ENCODE measurements around the gene DNAJC5G. TPM values are rescaled to one million over a fixed set of nuclear protein-coding genes. Genes with fewer than 3 reads are reported as not detected.

DNAJC5G gene
- polyA plus RNA-seq, 1 of the 3 experiments (the other 2 are of a cell fraction) = 0.18 TPM

DNA sequence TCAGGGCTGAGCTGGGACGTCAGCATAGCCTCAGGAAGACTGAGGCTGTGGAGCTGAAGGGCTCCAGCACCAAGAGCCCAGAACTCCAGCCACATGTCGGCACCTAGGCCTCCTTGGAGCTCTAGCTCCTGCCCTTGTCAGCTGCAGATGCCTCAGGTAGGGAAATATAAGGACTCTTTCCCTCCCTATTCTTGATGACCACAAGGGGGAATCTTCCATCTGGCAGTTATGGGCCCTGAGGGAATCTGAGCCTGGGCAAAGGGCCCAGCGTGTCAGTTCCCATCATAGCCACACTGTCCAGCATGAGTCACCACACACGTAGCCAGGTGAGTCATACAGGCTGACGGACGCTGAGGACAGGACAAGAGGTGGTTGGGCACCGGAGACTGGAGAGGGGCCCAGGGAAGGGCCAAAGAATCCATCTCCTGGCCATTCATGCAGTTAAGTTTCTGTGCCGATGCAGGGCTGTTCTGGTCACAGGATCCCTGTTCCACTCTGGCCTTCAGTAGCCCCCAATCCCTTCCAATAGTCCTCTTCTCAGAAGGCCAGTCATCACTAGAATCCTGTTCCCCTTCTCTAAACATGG lies 45.8 kb downstream of the DNAJC5G start (continued):
- TF ChIP-seq, protein P1, sequence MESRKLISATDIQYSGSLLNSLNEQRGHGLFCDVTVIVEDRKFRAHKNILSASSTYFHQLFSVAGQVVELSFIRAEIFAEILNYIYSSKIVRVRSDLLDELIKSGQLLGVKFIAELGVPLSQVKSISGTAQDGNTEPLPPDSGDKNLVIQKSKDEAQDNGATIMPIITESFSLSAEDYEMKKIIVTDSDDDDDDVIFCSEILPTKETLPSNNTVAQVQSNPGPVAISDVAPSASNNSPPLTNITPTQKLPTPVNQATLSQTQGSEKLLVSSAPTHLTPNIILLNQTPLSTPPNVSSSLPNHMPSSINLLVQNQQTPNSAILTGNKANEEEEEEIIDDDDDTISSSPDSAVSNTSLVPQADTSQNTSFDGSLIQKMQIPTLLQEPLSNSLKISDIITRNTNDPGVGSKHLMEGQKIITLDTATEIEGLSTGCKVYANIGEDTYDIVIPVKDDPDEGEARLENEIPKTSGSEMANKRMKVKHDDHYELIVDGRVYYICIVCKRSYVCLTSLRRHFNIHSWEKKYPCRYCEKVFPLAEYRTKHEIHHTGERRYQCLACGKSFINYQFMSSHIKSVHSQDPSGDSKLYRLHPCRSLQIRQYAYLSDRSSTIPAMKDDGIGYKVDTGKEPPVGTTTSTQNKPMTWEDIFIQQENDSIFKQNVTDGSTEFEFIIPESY (IDR thresholded peaks at IDR 0.05; ENCODE audit: borderline replicate concordance, low read depth) = no peak
- TF ChIP-seq EP300 (IDR thresholded peaks at IDR 0.05; ENCODE audit: borderline replicate concordance in 1 of 2, low read depth in 1 of 2, low read length in 1 of 2) (peak; percentile 19 to 80; a peak in 1 of 4 replicates), GATA2 (CRISPR knock-in tag; IDR thresholded peaks at IDR 0.05) (no peak), RXRA (IDR thresholded peaks at IDR 0.05; ENCODE audit: borderline replicate concordance, low read depth) (no peak), EZH2phosphoT487 (IDR thresholded peaks at IDR 0.05; ENCODE audit: borderline replicate concordance, low read depth) (no peak), ELF1 (IDR thresholded peaks at IDR 0.05) (no peak), YY1 (IDR thresholded peaks at IDR 0.05; ENCODE audit: low read depth) (no peak)
- TF ChIP-seq, protein P2, sequence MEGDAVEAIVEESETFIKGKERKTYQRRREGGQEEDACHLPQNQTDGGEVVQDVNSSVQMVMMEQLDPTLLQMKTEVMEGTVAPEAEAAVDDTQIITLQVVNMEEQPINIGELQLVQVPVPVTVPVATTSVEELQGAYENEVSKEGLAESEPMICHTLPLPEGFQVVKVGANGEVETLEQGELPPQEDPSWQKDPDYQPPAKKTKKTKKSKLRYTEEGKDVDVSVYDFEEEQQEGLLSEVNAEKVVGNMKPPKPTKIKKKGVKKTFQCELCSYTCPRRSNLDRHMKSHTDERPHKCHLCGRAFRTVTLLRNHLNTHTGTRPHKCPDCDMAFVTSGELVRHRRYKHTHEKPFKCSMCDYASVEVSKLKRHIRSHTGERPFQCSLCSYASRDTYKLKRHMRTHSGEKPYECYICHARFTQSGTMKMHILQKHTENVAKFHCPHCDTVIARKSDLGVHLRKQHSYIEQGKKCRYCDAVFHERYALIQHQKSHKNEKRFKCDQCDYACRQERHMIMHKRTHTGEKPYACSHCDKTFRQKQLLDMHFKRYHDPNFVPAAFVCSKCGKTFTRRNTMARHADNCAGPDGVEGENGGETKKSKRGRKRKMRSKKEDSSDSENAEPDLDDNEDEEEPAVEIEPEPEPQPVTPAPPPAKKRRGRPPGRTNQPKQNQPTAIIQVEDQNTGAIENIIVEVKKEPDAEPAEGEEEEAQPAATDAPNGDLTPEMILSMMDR (IDR thresholded peaks at IDR 0.05) = peak; percentile 70

DNA sequence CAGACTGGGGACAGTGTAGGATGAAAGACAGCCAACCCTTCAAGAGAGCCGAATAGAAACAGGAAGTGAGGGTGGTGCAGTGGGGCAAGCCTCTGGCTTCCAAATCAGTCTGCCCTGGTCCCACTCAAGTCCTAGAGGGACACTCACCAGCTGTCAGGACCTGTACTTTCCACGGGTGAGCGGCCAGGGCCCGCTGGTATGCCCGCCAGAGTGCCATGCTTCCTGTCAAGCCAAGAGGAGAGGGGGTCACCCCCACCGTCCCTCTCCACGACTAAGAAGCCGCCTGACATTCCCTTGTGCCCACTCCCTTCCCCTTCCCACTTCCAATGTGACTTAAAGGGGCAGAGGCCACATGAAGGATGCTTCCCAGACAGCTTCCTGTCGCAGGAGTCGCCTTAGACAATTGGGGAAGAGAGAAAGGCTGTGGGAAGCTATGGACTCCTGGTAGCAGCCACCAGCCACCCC lies 47.1 kb downstream of the DNAJC5G start:
- ChIA-PET CTCF (interaction anchor here (0.8 to 2.8 kb wide), 6 partner anchors 9 to 93 kb away, joined by 3 to 27 read pairs (median 10); partner anchors contain the start of gene EIF2B4), POLR2A (interaction anchor here (0.6 to 2.8 kb wide), 14 partner anchors 8 to 251 kb away, joined by 3 to 16 read pairs (median 5); partner anchors contain the start of genes EIF2B4, GTF3C2, NRBP1 and OST4)
- H2AFZ ChIP-seq (ENCODE audit: low read depth) = peak overlapping the region; percentile 68
- TF ChIP-seq TEAD4 (IDR thresholded peaks at IDR 0.05; ENCODE audit: borderline replicate concordance, insufficient read depth) = no peak
- no peak for TF ChIP-seq MEF2A (IDR thresholded peaks at IDR 0.05; ENCODE audit: borderline replicate concordance, low read depth)
- no peak for TF ChIP-seq GATA2 (CRISPR knock-in tag; IDR thresholded peaks at IDR 0.05)
- no peak for TF ChIP-seq RAD21 (IDR thresholded peaks at IDR 0.05; ENCODE audit: low read length)
- no peak for TF ChIP-seq EZH2phosphoT487 (IDR thresholded peaks at IDR 0.05; ENCODE audit: borderline replicate concordance, low read depth)
- TF ChIP-seq CHD2 (IDR thresholded peaks at IDR 0.05; ENCODE audit: low read length, partially characterized antibody) = no peak
- TF ChIP-seq RXRA (IDR thresholded peaks at IDR 0.05; ENCODE audit: borderline replicate concordance, low read depth) = no peak
- TF ChIP-seq, protein P3, sequence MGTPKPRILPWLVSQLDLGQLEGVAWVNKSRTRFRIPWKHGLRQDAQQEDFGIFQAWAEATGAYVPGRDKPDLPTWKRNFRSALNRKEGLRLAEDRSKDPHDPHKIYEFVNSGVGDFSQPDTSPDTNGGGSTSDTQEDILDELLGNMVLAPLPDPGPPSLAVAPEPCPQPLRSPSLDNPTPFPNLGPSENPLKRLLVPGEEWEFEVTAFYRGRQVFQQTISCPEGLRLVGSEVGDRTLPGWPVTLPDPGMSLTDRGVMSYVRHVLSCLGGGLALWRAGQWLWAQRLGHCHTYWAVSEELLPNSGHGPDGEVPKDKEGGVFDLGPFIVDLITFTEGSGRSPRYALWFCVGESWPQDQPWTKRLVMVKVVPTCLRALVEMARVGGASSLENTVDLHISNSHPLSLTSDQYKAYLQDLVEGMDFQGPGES (IDR thresholded peaks at IDR 0.05; ENCODE audit: low read depth, low read length) = no peak
- peak; percentile 6; the same call in 1 of the 2 replicates for TF ChIP-seq ELF1 (IDR thresholded peaks at IDR 0.05)
- no peak for TF ChIP-seq NRF1 (IDR thresholded peaks at IDR 0.05; ENCODE audit: low read depth, low read length)
- no peak for TF ChIP-seq TAF1 (IDR thresholded peaks at IDR 0.05; ENCODE audit: borderline replicate concordance, low read depth, low read length)
- TF ChIP-seq, protein P4, sequence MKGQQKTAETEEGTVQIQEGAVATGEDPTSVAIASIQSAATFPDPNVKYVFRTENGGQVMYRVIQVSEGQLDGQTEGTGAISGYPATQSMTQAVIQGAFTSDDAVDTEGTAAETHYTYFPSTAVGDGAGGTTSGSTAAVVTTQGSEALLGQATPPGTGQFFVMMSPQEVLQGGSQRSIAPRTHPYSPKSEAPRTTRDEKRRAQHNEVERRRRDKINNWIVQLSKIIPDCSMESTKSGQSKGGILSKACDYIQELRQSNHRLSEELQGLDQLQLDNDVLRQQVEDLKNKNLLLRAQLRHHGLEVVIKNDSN (IDR thresholded peaks at IDR 0.05; ENCODE audit: borderline replicate concordance, low read depth) = no peak
- TF ChIP-seq SIN3A (IDR thresholded peaks at IDR 0.05; ENCODE audit: borderline replicate concordance, low read depth, low read length) = 0 out of 2 replicates have a peak, but pooled peaks have one; percentile 42
- no peak for TF ChIP-seq MXI1 (IDR thresholded peaks at IDR 0.05; ENCODE audit: low read depth, low read length)
- TF ChIP-seq TCF12 (IDR thresholded peaks at IDR 0.05) = no peak
- H3K36me3 ChIP-seq (replicated peaks in 1 of 2; ENCODE audit: control insufficient read depth in 1 of 2, insufficient read depth in 2 of 2, low read length in 1 of 2) = peaks cover 3 to 18% of the 10 kb centered on the region in 2 experiments
- H3K27me3 ChIP-seq (ENCODE audit: insufficient read depth) = no peaks in the 10 kb centered on the region
- peak overlapping the region; percentile 76 to 93 for H3K4me3 ChIP-seq (ENCODE audit: low read depth in 2 of 2, low read length in 1 of 2)
- whole genome bisulfite sequencing (ENCODE audit: low lambda C conversion rate) = under 1% methylated on average over 9 of the region's 10 CpGs
- H3K4me1 ChIP-seq (ENCODE audit: control insufficient read depth in 1 of 2, insufficient read depth in 2 of 2, low read depth in 1 of 2, low read length in 1 of 2) = peaks cover 9 to 24% of the 10 kb centered on the region in 2 experiments; a peak in 3 of 4 replicates
- peaks cover 13% of the 10 kb centered on the region for H3F3A ChIP-seq (replicated peaks; ENCODE audit: insufficient read depth)
- peak overlapping the region; percentile 90 for H3K9ac ChIP-seq
- peak; percentile 49 for DNase-seq
- no peaks in the 10 kb centered on the region for H3K9me3 ChIP-seq
- H3K27ac ChIP-seq (ENCODE audit: low read depth in 2 of 2, low read length in 1 of 2) = peak overlapping the region; percentile 90 to 98
- H4K20me1 ChIP-seq (ENCODE audit: insufficient read depth) = no peaks in the 10 kb centered on the region
- H3K4me2 ChIP-seq = peak overlapping the region; percentile 93
- H3K9me2 ChIP-seq = no peaks in the 10 kb centered on the region
- peaks cover 28% of the 10 kb centered on the region; the same call in 1 of the 2 replicates for H3K79me2 ChIP-seq (ENCODE audit: insufficient read depth)
